ENCODE measurements around the gene EIF3J.

DNA sequence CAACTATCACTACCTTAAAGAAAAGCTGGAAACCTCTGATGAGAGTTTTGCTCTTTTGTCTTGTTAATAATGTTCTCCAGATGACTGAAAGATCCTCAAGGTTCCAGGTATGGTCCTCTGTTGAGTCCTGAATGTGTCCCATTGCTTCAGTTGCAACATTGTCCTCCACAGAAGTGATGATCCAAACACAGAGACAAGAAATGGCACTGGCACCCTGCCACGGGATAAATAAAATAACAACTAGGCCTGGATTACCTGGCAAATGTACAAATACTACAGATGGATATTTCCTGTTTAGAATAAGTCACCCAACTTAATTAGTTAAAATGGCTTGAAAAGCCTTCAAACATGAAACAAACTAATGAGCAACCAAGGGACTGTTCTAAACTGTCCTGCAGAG is 58.3 kb downstream of the EIF3J start:
- TF ChIP-seq, protein P1, sequence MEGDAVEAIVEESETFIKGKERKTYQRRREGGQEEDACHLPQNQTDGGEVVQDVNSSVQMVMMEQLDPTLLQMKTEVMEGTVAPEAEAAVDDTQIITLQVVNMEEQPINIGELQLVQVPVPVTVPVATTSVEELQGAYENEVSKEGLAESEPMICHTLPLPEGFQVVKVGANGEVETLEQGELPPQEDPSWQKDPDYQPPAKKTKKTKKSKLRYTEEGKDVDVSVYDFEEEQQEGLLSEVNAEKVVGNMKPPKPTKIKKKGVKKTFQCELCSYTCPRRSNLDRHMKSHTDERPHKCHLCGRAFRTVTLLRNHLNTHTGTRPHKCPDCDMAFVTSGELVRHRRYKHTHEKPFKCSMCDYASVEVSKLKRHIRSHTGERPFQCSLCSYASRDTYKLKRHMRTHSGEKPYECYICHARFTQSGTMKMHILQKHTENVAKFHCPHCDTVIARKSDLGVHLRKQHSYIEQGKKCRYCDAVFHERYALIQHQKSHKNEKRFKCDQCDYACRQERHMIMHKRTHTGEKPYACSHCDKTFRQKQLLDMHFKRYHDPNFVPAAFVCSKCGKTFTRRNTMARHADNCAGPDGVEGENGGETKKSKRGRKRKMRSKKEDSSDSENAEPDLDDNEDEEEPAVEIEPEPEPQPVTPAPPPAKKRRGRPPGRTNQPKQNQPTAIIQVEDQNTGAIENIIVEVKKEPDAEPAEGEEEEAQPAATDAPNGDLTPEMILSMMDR (IDR thresholded peaks at IDR 0.05) = no peak
- TF ChIP-seq POLR2A (IDR thresholded peaks at IDR 0.05) (no peak), EP300 (IDR thresholded peaks at IDR 0.05) (no peak)
